Ascending aorta (tissue), 2 donors: ENCODE results near the gene ASCC1. TPM values are rescaled to one million over a fixed set of nuclear protein-coding genes. Genes with fewer than 3 reads are reported as not detected.

ENCODE experiments used
- DNase-seq, 2 donors: peaks; one replicate each; pipeline ENCODE4 v3.0.0-alpha.2; 2019; ENCODE audit warnings: low spot score in 2 of 2
- H3K27ac ChIP-seq, 2 donors: fragments of 200-600 bp; sonication (generic); one replicate each; pipeline ENCODE4 v1.5.1; 2016 to 2017; ENCODE audit warnings: mild to moderate bottlenecking in 1 of 2
- H3K27me3 ChIP-seq: fragments of 200-600 bp; sonication (generic); one replicate; pipeline ENCODE4 v1.5.1; 2017
- H3K36me3 ChIP-seq, 2 donors: fragments of 200-600 bp; sonication (generic); one replicate each; pipeline ENCODE4 v1.5.1; 2016
- H3K4me1 ChIP-seq, 2 donors: fragments of 200-600 bp; sonication (generic); one replicate each; pipeline ENCODE4 v1.5.1; 2016 to 2017; ENCODE audit warnings: mild to moderate bottlenecking in 1 of 2
- H3K4me3 ChIP-seq, 2 donors: fragments of 200-600 bp; sonication (generic); one replicate each; pipeline ENCODE4 v1.5.1; 2016 to 2017; ENCODE audit warnings: mild to moderate bottlenecking in 1 of 2
- H3K9me3 ChIP-seq, 2 donors: fragments of 200-600 bp; sonication (generic); one replicate each; pipeline ENCODE4 v1.5.1; 2016
- CTCF ChIP-seq, 3 experiments: fragments of 200-600 bp in 2 of 3; fragments of 450-650 bp in 1 of 3; sonication (generic) in 2 of 3; IDR thresholded peaks; one replicate each; pipeline ENCODE4 v1.5.1; 2016 to 2019; ENCODE audit warnings: antibody characterized with exemption in 3 of 3, mild to moderate bottlenecking in 1 of 3, moderate library complexity in 1 of 3
- intact Hi-C: fragments of 100-400 bp; cut with DNase I; formaldehyde crosslinking; loops from one replicate; pipeline ENCODE4 v1.15.1; 2023
- total RNA-seq: library from RNA; depleted of rRNA; stranded (reverse); fragments of >200 nt; gene quantifications from one replicate; pipeline ENCODE4 v1.1.0, GENCODE V29; 2016

Gene ASCC1
- total RNA-seq, 1 donor from 2014 or later = 5.5 TPM

- H3K36me3 ChIP-seq = no peaks in the 10 kb centered on the region
- H3K4me1 ChIP-seq = peaks cover 47 to 75% of the 10 kb centered on the region in 2 donors
- H3K27me3 ChIP-seq = no peaks in the 10 kb centered on the region
- peak overlapping the region; percentile 91 to 97 for H3K27ac ChIP-seq
- no peak for TF ChIP-seq CTCF (IDR thresholded peaks at IDR 0.05)
- no peak for DNase-seq
- intact Hi-C loops = no loop called here
- H3K9me3 ChIP-seq = no peaks in the 10 kb centered on the region
- H3K4me3 ChIP-seq = no peak overlapping the region
Measured at GRCh38 chr10:72257051-72257892, 41.2 kb upstream of the ASCC1 start.

GRCh38 chr10:72255977-72256729 lies 40.1 kb upstream of the ASCC1 start:
- no peak for DNase-seq
- no peak for TF ChIP-seq CTCF (IDR thresholded peaks at IDR 0.05)
- intact Hi-C loops = loop anchor here (2.0 kb wide), 2 partner anchors 27 to 39 kb away; partner anchors contain the start of genes ANAPC16 and ASCC1
- peak overlapping the region; percentile 91 to 97 for H3K27ac ChIP-seq
- no peaks in the 10 kb centered on the region for H3K9me3 ChIP-seq
- H3K27me3 ChIP-seq = no peaks in the 10 kb centered on the region
- no peak overlapping the region for H3K4me3 ChIP-seq
- peaks cover 46 to 72% of the 10 kb centered on the region in 2 donors for H3K4me1 ChIP-seq
- H3K36me3 ChIP-seq = no peaks in the 10 kb centered on the region

- intact Hi-C loops = loop anchor here (2.0 kb wide), 2 partner anchors 26 to 38 kb away; partner anchors contain the start of genes ANAPC16 and ASCC1
- Histone ChIP-seq H3K27ac (peak overlapping the region; percentile 91 to 97), H3K27me3 (no peaks in the 10 kb centered on the region), H3K9me3 (no peaks in the 10 kb centered on the region), H3K4me3 (peak overlapping the region in 1 of 2 donors; percentile 23), H3K36me3 (no peaks in the 10 kb centered on the region), H3K4me1 (peaks cover 43 to 71% of the 10 kb centered on the region in 2 donors)
- peak; percentile 83 to 96 for DNase-seq
- no peak for TF ChIP-seq CTCF (IDR thresholded peaks at IDR 0.05)
Measured at GRCh38 chr10:72254813-72255568, 38.9 kb upstream of the ASCC1 start.

GRCh38 chr10:72253578-72253977 lies 37.5 kb upstream of the ASCC1 start:
- H3K27me3 ChIP-seq = no peaks in the 10 kb centered on the region
- TF ChIP-seq CTCF (IDR thresholded peaks at IDR 0.05) = no peak
- H3K4me3 ChIP-seq = no peak overlapping the region
- H3K36me3 ChIP-seq = no peaks in the 10 kb centered on the region
- intact Hi-C loops = no loop called here
- no peaks in the 10 kb centered on the region for H3K9me3 ChIP-seq
- H3K27ac ChIP-seq = peak overlapping the region; percentile 91 to 97
- no peak for DNase-seq
- peaks cover 42 to 73% of the 10 kb centered on the region in 2 donors for H3K4me1 ChIP-seq

GRCh38 chr10:72252972-72253371 lies 36.9 kb upstream of the ASCC1 start:
- Histone ChIP-seq H3K9me3 (no peaks in the 10 kb centered on the region), H3K27me3 (no peaks in the 10 kb centered on the region), H3K4me3 (no peak overlapping the region), H3K4me1 (peaks cover 42 to 77% of the 10 kb centered on the region in 2 donors), H3K27ac (peak overlapping the region; percentile 91 to 97), H3K36me3 (no peaks in the 10 kb centered on the region)
- no peak for TF ChIP-seq CTCF (IDR thresholded peaks at IDR 0.05)
- no peak for DNase-seq
- intact Hi-C loops = no loop called here
